ENCODE data around the gene HOXA13. TPM values are rescaled to one million over a fixed set of nuclear protein-coding genes. Genes with fewer than 3 reads are reported as not detected.

The HOXA13 gene
- total RNA-seq, 1 experiment from 2014 or later = 0.68 TPM

- no peak for DNase-seq
- Histone ChIP-seq H3K4me1 (peaks cover 8% of the 10 kb centered on the region), H3K9me3 (no peaks in the 10 kb centered on the region), H3K27me3 (replicated peaks; ENCODE audit: control insufficient read depth, insufficient read depth, low read length) (peaks cover 2% of the 10 kb centered on the region), H3K4me3 (ENCODE audit: low read depth, low read length) (no peak overlapping the region), H3K36me3 (ENCODE audit: control insufficient read depth, insufficient read depth, low read length) (no peaks in the 10 kb centered on the region)
- Mint-ChIP-seq H3K4me1 (ENCODE audit: low read depth, unreplicated experiment) (no peaks in the 10 kb centered on the region), H3K4me3 (ENCODE audit: unreplicated experiment) (no peak overlapping the region), H3K36me3 (ENCODE audit: insufficient read depth, unreplicated experiment) (no peaks in the 10 kb centered on the region), H3K27ac (ENCODE audit: unreplicated experiment) (no peak overlapping the region), H3K9me3 (ENCODE audit: unreplicated experiment) (no peaks in the 10 kb centered on the region), H3K27me3 (ENCODE audit: insufficient read depth, unreplicated experiment) (peaks cover 16% of the 10 kb centered on the region)
- POLR2A ChIA-PET = no interaction called here
- intact Hi-C loops (cut with micrococcal nuclease; ENCODE audit: unreplicated experiment) = loop anchor here (2.0 kb wide), 1 partner anchor 403 kb away; no protein-coding TSS in a partner anchor
- TF ChIP-seq, protein P1, sequence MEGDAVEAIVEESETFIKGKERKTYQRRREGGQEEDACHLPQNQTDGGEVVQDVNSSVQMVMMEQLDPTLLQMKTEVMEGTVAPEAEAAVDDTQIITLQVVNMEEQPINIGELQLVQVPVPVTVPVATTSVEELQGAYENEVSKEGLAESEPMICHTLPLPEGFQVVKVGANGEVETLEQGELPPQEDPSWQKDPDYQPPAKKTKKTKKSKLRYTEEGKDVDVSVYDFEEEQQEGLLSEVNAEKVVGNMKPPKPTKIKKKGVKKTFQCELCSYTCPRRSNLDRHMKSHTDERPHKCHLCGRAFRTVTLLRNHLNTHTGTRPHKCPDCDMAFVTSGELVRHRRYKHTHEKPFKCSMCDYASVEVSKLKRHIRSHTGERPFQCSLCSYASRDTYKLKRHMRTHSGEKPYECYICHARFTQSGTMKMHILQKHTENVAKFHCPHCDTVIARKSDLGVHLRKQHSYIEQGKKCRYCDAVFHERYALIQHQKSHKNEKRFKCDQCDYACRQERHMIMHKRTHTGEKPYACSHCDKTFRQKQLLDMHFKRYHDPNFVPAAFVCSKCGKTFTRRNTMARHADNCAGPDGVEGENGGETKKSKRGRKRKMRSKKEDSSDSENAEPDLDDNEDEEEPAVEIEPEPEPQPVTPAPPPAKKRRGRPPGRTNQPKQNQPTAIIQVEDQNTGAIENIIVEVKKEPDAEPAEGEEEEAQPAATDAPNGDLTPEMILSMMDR (IDR thresholded peaks at IDR 0.05; ENCODE audit: insufficient read depth in 1 of 2, low read depth in 1 of 2, low read length in 1 of 2, severe bottlenecking in 1 of 2, unreplicated experiment in 1 of 2) = no peak
- BruUV-seq (replicated peaks) = no TSS peak
- CTCF ChIA-PET = no interaction called here
Measured at GRCh38 chr7:27201580-27202017, 1.7 kb upstream of the HOXA13 start.

- DNase-seq = no peak
- H3K27me3 ChIP-seq (replicated peaks; ENCODE audit: control insufficient read depth, insufficient read depth, low read length) = peaks cover 2% of the 10 kb centered on the region
Measured at GRCh38 chr7:27200761-27201579, 1.1 kb upstream of the HOXA13 start.

More at GRCh38 chr7:27200761-27201579, 1.1 kb upstream of the HOXA13 start:
- Histone ChIP-seq H3K4me1 (peaks cover 8% of the 10 kb centered on the region), H3K36me3 (ENCODE audit: control insufficient read depth, insufficient read depth, low read length) (no peaks in the 10 kb centered on the region), H3K4me3 (ENCODE audit: low read depth, low read length) (peak overlapping the region; percentile 59), H3K9me3 (no peaks in the 10 kb centered on the region)
- H3K27me3 Mint-ChIP-seq (ENCODE audit: insufficient read depth, unreplicated experiment) = peaks cover 16% of the 10 kb centered on the region
- H3K9me3 Mint-ChIP-seq (ENCODE audit: unreplicated experiment) = no peaks in the 10 kb centered on the region
- H3K27ac Mint-ChIP-seq (ENCODE audit: unreplicated experiment) = no peak overlapping the region
- ChIA-PET CTCF (interaction anchor here (0.5 to 1.5 kb wide), 3 partner anchors 405 to 720 kb away, joined by 3 to 8 read pairs (median 8); no protein-coding TSS in a partner anchor), POLR2A (no interaction called here)
- TF ChIP-seq, protein P1 (IDR thresholded peaks at IDR 0.05; ENCODE audit: insufficient read depth in 1 of 2, low read depth in 1 of 2, low read length in 1 of 2, severe bottlenecking in 1 of 2, unreplicated experiment in 1 of 2) = no peak
- no TSS peak for BruUV-seq (replicated peaks)
- H3K4me1 Mint-ChIP-seq (ENCODE audit: low read depth, unreplicated experiment) = no peaks in the 10 kb centered on the region
- intact Hi-C loops (cut with micrococcal nuclease; ENCODE audit: unreplicated experiment) = loop anchor here (2.0 kb wide), 1 partner anchor 404 kb away; no protein-coding TSS in a partner anchor
- peak overlapping the region; percentile 84 for H3K4me3 Mint-ChIP-seq (ENCODE audit: unreplicated experiment)
- no peaks in the 10 kb centered on the region for H3K36me3 Mint-ChIP-seq (ENCODE audit: insufficient read depth, unreplicated experiment)

All from Caco-2 (cell line).